Tibial nerve (tissue), 4 donors: Measurements from ENCODE around the gene NEO1. TPM values are rescaled to one million over a fixed set of nuclear protein-coding genes. Genes with fewer than 3 reads are reported as not detected.

ENCODE experiments used
- DNase-seq, 2 donors: peaks; one replicate each; pipeline ENCODE4 v3.0.0-alpha.2; 2019; ENCODE audit warnings: low spot score in 2 of 2
- H3K27ac ChIP-seq, 4 donors: fragments of 200-600 bp; sonication (generic) in 3 of 4; one replicate each; pipeline ENCODE4 v1.5.1; 2017 to 2019; ENCODE audit warnings: mild to moderate bottlenecking in 1 of 4
- H3K27me3 ChIP-seq, 2 donors: fragments of 200-600 bp; sonication (generic) in 1 of 2; one replicate each; pipeline versions ENCODE4 v1.5.1 to v1.6.0; 2017 to 2019
- H3K36me3 ChIP-seq, 3 donors: fragments of 200-600 bp; sonication (generic); one replicate each; pipeline ENCODE4 v1.5.1; 2018 to 2019
- H3K4me1 ChIP-seq, 4 donors: fragments of 200-600 bp; sonication (generic) in 3 of 4; one replicate each; pipeline ENCODE4 v1.5.1; 2017 to 2019
- H3K4me3 ChIP-seq, 4 donors: fragments of 200-600 bp; sonication (generic) in 3 of 4; one replicate each; pipeline ENCODE4 v1.5.1; 2017 to 2019; ENCODE audit warnings: mild to moderate bottlenecking in 1 of 4, moderate library complexity in 1 of 4
- H3K9me3 ChIP-seq, 4 donors: fragments of 200-600 bp; sonication (generic) in 3 of 4; one replicate each; pipeline ENCODE4 v1.5.1; 2017 to 2019
- CTCF ChIP-seq, 5 experiments: fragments of 200-600 bp in 3 of 5; fragments of 450-650 bp in 2 of 5; sonication (generic) in 3 of 5; IDR thresholded peaks; one replicate each; pipeline ENCODE4 v1.5.1; 2016 to 2019; ENCODE audit warnings: antibody characterized with exemption in 5 of 5, mild to moderate bottlenecking in 3 of 5, moderate library complexity in 2 of 5
- EP300 ChIP-seq, 2 donors: sonication (generic); formaldehyde crosslinking; IDR thresholded peaks; one replicate each; pipeline ENCODE4 v1.6.1; 2017; ENCODE audit warnings: antibody characterized with exemption in 2 of 2, mild to moderate bottlenecking in 1 of 2
- POLR2A ChIP-seq, 2 donors: fragments of 450-650 bp; IDR thresholded peaks; one replicate each; pipeline ENCODE4 v1.6.1; 2017; ENCODE audit warnings: antibody characterized with exemption in 2 of 2, mild to moderate bottlenecking in 2 of 2, moderate library complexity in 2 of 2
- WGBS, 2 donors: methylation state at CpG; one replicate each; pipeline ENCODE4 v1.1.5; 2018; 5-methylcytosine and 5-hydroxymethylcytosine counted together
- total RNA-seq, 4 donors: library from RNA; depleted of rRNA; stranded (reverse); fragments of >200 nt; gene quantifications; one replicate each; pipeline ENCODE4 v1.1.0, GENCODE V29; 2016

The NEO1 gene
- total RNA-seq, 4 donors from 2014 or later = 18.6 to 48.3 (median 41.4) TPM

- TF ChIP-seq CTCF (IDR thresholded peaks at IDR 0.05) (no peak), EP300 (IDR thresholded peaks at IDR 0.05) (no peak), POLR2A (IDR thresholded peaks at IDR 0.05) (no peak)
- no peak for DNase-seq
- peaks cover 0 to 16% (median 0%) of the 10 kb centered on the region in 3 donors for H3K36me3 ChIP-seq
Observed at GRCh38 chr15:73143763-73144155, 91.5 kb downstream of the NEO1 start.

GRCh38 chr15:73146419-73146818 is 94.2 kb downstream of the NEO1 start:
- Histone ChIP-seq H3K36me3 (peaks cover 0 to 29% (median 0%) of the 10 kb centered on the region in 3 donors), H3K27ac (no peak overlapping the region), H3K9me3 (peaks cover 0 to 2% (median 0%) of the 10 kb centered on the region in 4 donors), H3K4me3 (no peak overlapping the region), H3K27me3 (no peaks in the 10 kb centered on the region), H3K4me1 (no peaks in the 10 kb centered on the region)
- no peak for TF ChIP-seq EP300 (IDR thresholded peaks at IDR 0.05)
- TF ChIP-seq CTCF (IDR thresholded peaks at IDR 0.05) = no peak
- no peak for TF ChIP-seq POLR2A (IDR thresholded peaks at IDR 0.05)
- no peak for DNase-seq

More at GRCh38 chr15:73143763-73144155, 91.5 kb downstream of the NEO1 start:
- 86 to 95% methylated on average over 1 of the region's 1 CpG for WGBS, 2 donors
- no peaks in the 10 kb centered on the region for H3K9me3 ChIP-seq
- H3K4me3 ChIP-seq = no peak overlapping the region
- H3K4me1 ChIP-seq = no peaks in the 10 kb centered on the region
- H3K27me3 ChIP-seq = no peaks in the 10 kb centered on the region
- no peak overlapping the region for H3K27ac ChIP-seq

GRCh38 chr15:73150831-73151230 is 98.6 kb downstream of the NEO1 start:
- Histone ChIP-seq H3K27me3 (no peaks in the 10 kb centered on the region), H3K4me3 (no peak overlapping the region), H3K9me3 (peaks cover 3 to 31% (median 8%) of the 10 kb centered on the region in 4 donors), H3K4me1 (no peaks in the 10 kb centered on the region), H3K36me3 (peaks cover 0 to 36% (median 0%) of the 10 kb centered on the region in 3 donors), H3K27ac (no peak overlapping the region)
- no peak for DNase-seq
- no peak for TF ChIP-seq EP300 (IDR thresholded peaks at IDR 0.05)
- 84 to 87% methylated on average over 2 of the region's 2 CpGs for WGBS, 2 donors

- WGBS, 2 donors = 92 to 94% methylated on average over 1 of the region's 1 CpG
- no peaks in the 10 kb centered on the region for H3K27me3 ChIP-seq
- DNase-seq = no peak
- H3K36me3 ChIP-seq = peaks cover 0 to 48% (median 0%) of the 10 kb centered on the region in 3 donors
- no peak overlapping the region for H3K4me3 ChIP-seq
- H3K9me3 ChIP-seq = peaks cover 3 to 37% (median 8%) of the 10 kb centered on the region in 4 donors
- H3K27ac ChIP-seq = no peak overlapping the region
- no peak for TF ChIP-seq POLR2A (IDR thresholded peaks at IDR 0.05)
- TF ChIP-seq EP300 (IDR thresholded peaks at IDR 0.05) = no peak
- no peak for TF ChIP-seq CTCF (IDR thresholded peaks at IDR 0.05)
- H3K4me1 ChIP-seq = no peaks in the 10 kb centered on the region
Observed at GRCh38 chr15:73153024-73153423, 100.8 kb downstream of the NEO1 start.

GRCh38 chr15:73153447-73153846 is 101.2 kb downstream of the NEO1 start:
- DNase-seq = no peak
- 96 to 97% methylated on average over 5 of the region's 5 CpGs for WGBS, 2 donors
- Histone ChIP-seq H3K27ac (no peak overlapping the region), H3K9me3 (peaks cover 3 to 37% (median 8%) of the 10 kb centered on the region in 4 donors), H3K4me3 (no peak overlapping the region), H3K36me3 (peaks cover 0 to 48% (median 0%) of the 10 kb centered on the region in 3 donors), H3K27me3 (no peaks in the 10 kb centered on the region), H3K4me1 (no peaks in the 10 kb centered on the region)
- TF ChIP-seq POLR2A (IDR thresholded peaks at IDR 0.05) (no peak), CTCF (IDR thresholded peaks at IDR 0.05) (no peak), EP300 (IDR thresholded peaks at IDR 0.05) (no peak)
